ENCODE measurements around the gene PTPRN2. TPM values are rescaled to one million over a fixed set of nuclear protein-coding genes. Genes with fewer than 3 reads are reported as not detected.

Gene PTPRN2
- total RNA-seq, 1 donor from 2014 or later, result 32.2 TPM

GRCh38 chr7:158054081-158054480, 533.5 kb downstream of the PTPRN2 start:
- no peaks in the 10 kb centered on the region for H3K4me1 Mint-ChIP-seq
- H3K27ac Mint-ChIP-seq (ENCODE audit: unreplicated experiment), result no peak overlapping the region
- no peak for TF ChIP-seq CTCF (conservative IDR thresholded peaks at IDR 0.05)
- H3K4me3 Mint-ChIP-seq, result no peak overlapping the region
- no peak for DNase-seq (ENCODE audit: low read depth, low spot score)
- H3K36me3 Mint-ChIP-seq (ENCODE audit: low read depth), result peaks cover 2% of the 10 kb centered on the region
- H3K27me3 Mint-ChIP-seq (ENCODE audit: low read depth), result no peaks in the 10 kb centered on the region
- H3K9me3 Mint-ChIP-seq, result no peaks in the 10 kb centered on the region

- H3K9me3 Mint-ChIP-seq, result no peaks in the 10 kb centered on the region
- H3K27ac Mint-ChIP-seq (ENCODE audit: unreplicated experiment), result no peak overlapping the region
- no peak for TF ChIP-seq CTCF (conservative IDR thresholded peaks at IDR 0.05)
- H3K36me3 Mint-ChIP-seq (ENCODE audit: low read depth), result peaks cover 2% of the 10 kb centered on the region
- no peaks in the 10 kb centered on the region for H3K27me3 Mint-ChIP-seq (ENCODE audit: low read depth)
- no peaks in the 10 kb centered on the region for H3K4me1 Mint-ChIP-seq
- no peak for DNase-seq (ENCODE audit: low read depth, low spot score)
- no peak overlapping the region for H3K4me3 Mint-ChIP-seq
Observed at GRCh38 chr7:158053183-158053915, 534.3 kb downstream of the PTPRN2 start.

- DNase-seq (ENCODE audit: low read depth, low spot score), result no peak
- TF ChIP-seq CTCF (conservative IDR thresholded peaks at IDR 0.05), result no peak
- Mint-ChIP-seq H3K4me1 (no peaks in the 10 kb centered on the region), H3K27ac (ENCODE audit: unreplicated experiment) (no peak overlapping the region), H3K36me3 (ENCODE audit: low read depth) (peaks cover 2% of the 10 kb centered on the region), H3K9me3 (no peaks in the 10 kb centered on the region), H3K4me3 (no peak overlapping the region), H3K27me3 (ENCODE audit: low read depth) (no peaks in the 10 kb centered on the region)
Observed at GRCh38 chr7:158052381-158053060, 535.1 kb downstream of the PTPRN2 start.

DNA sequence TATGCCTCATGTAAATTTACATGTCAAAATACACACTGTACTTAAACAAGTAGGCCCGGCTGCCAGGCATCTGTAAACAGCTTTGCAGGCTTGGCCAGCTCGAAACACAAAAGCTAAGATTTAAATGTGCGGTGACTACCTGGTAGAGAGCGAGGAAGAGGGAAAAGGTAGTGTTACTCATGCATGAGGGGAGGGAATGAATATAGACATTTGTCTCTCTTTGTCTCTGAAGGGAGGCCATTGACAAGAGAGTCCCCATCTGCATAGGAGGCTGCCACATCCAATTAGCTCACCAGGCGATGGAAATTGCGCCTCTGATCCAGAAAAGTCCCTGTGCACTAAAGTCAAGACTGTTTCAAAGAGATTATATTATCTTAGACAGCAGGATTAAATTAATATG, 535.8 kb downstream of the PTPRN2 start:
- no peak for DNase-seq (ENCODE audit: low read depth, low spot score)
- Mint-ChIP-seq H3K4me1 (no peaks in the 10 kb centered on the region), H3K27me3 (ENCODE audit: low read depth) (no peaks in the 10 kb centered on the region), H3K9me3 (no peaks in the 10 kb centered on the region), H3K27ac (ENCODE audit: unreplicated experiment) (peak overlapping the region; percentile 65), H3K4me3 (no peak overlapping the region), H3K36me3 (ENCODE audit: low read depth) (peaks cover 2% of the 10 kb centered on the region)
- no peak for TF ChIP-seq CTCF (conservative IDR thresholded peaks at IDR 0.05)

- no peak for TF ChIP-seq CTCF (conservative IDR thresholded peaks at IDR 0.05)
- peak overlapping the region; percentile 65 for H3K27ac Mint-ChIP-seq (ENCODE audit: unreplicated experiment)
- H3K4me1 Mint-ChIP-seq, result no peaks in the 10 kb centered on the region
- DNase-seq (ENCODE audit: low read depth, low spot score), result no peak
- peaks cover 2% of the 10 kb centered on the region for H3K36me3 Mint-ChIP-seq (ENCODE audit: low read depth)
- no peaks in the 10 kb centered on the region for H3K9me3 Mint-ChIP-seq
- H3K27me3 Mint-ChIP-seq (ENCODE audit: low read depth), result no peaks in the 10 kb centered on the region
- no peak overlapping the region for H3K4me3 Mint-ChIP-seq
Observed at GRCh38 chr7:158050978-158051651, 536.5 kb downstream of the PTPRN2 start.
